Tongue (tissue), 2 donors: ENCODE data around the gene EDA. TPM values are rescaled to one million over a fixed set of nuclear protein-coding genes. Genes with fewer than 3 reads are reported as not detected.
A peak's percentile ranks its signal among the peaks of the same experiment; 100 is the strongest.
"Not testable (repeated sequence)": the region's sequence is repeated elsewhere in the genome, so short reads cannot be mapped to it uniquely, and the experiment has no call there.

ENCODE experiments used
- DNase-seq: peaks from one replicate; pipeline ENCODE4 v3.0.0-alpha.2; 2015
- total RNA-seq: library from RNA; depleted of rRNA; stranded (reverse); fragments of >200 nt; gene quantifications from one replicate; pipeline ENCODE4 v1.2.3, GENCODE V29; 2014

Gene EDA
- total RNA-seq, 1 donor from 2014 or later, result 21.2 TPM

- no peak for DNase-seq
These were observed 130.1 kb downstream of the EDA start for GRCh38 chrX:69746051-69746450.

- no peak for DNase-seq
These were observed 132.1 kb downstream of the EDA start for GRCh38 chrX:69748055-69748454.

GRCh38 chrX:69759921-69760625 lies 144.2 kb downstream of the EDA start:
- no peak for DNase-seq

GRCh38 chrX:69761633-69762032 lies 145.7 kb downstream of the EDA start:
- DNase-seq, result peak; percentile 15

- DNase-seq, result no peak
These were observed 146.4 kb downstream of the EDA start for GRCh38 chrX:69762340-69762739.

- DNase-seq, result no peak
These were observed 177.5 kb downstream of the EDA start for GRCh38 chrX:69793260-69793935.

- DNase-seq, result no peak
These were observed 179.8 kb downstream of the EDA start for GRCh38 chrX:69795702-69796101.

GRCh38 chrX:69807400-69807799 lies 191.5 kb downstream of the EDA start:
- DNase-seq, result no peak

- DNase-seq, result no peak
These were observed 192.5 kb downstream of the EDA start for GRCh38 chrX:69808375-69808774.

- DNase-seq, result peak; percentile 79
These were observed 197.8 kb downstream of the EDA start for GRCh38 chrX:69813677-69814076.

GRCh38 chrX:69815063-69815462 lies 199.2 kb downstream of the EDA start:
- DNase-seq, result peak; percentile 45

GRCh38 chrX:69815519-69815918 lies 199.6 kb downstream of the EDA start:
- no peak for DNase-seq

- DNase-seq, result peak; percentile 77
These were observed 228.7 kb downstream of the EDA start for GRCh38 chrX:69844636-69845035.

- not testable (repeated sequence) for DNase-seq
These were observed 244.1 kb downstream of the EDA start for GRCh38 chrX:69859999-69860398.

GRCh38 chrX:69876221-69876620 lies 260.3 kb downstream of the EDA start:
- no peak for DNase-seq

- no peak for DNase-seq
These were observed 268.3 kb downstream of the EDA start for GRCh38 chrX:69884210-69884609.

GRCh38 chrX:69896046-69896445 lies 280.1 kb downstream of the EDA start:
- no peak for DNase-seq

GRCh38 chrX:69900491-69900890 lies 284.6 kb downstream of the EDA start:
- no peak for DNase-seq

GRCh38 chrX:69906447-69906846 lies 290.5 kb downstream of the EDA start:
- no peak for DNase-seq

GRCh38 chrX:69914781-69915180 lies 298.9 kb downstream of the EDA start:
- no peak for DNase-seq

- no peak for DNase-seq
These were observed 303.8 kb downstream of the EDA start for GRCh38 chrX:69919749-69920148.

GRCh38 chrX:69932323-69932722 lies 316.4 kb downstream of the EDA start:
- DNase-seq, result no peak

- DNase-seq, result no peak
These were observed 332.4 kb downstream of the EDA start for GRCh38 chrX:69948276-69948797.

- DNase-seq, result peak; percentile 5
These were observed 335.8 kb downstream of the EDA start for GRCh38 chrX:69951753-69952152.
